LNCAP (cell line): ENCODE results near the gene NR2F2.

Source experiments
- CTCF ChIP-seq: fragments of 450-650 bp; IDR thresholded peaks from 2 replicates; pipeline ENCODE4 v1.5.1; 2017; ENCODE audit warnings: mild to moderate bottlenecking

NR2F2 gene

GRCh38 chr15:96330450-96331143 lies at the start of gene NR2F2:
NR2F2 (plus strand) TSS chr15:96330700; CDS start chr15:96332106, 1,406 bp downstream.
- 0 out of 2 replicates have a peak, but pooled peaks have one; percentile 8 for TF ChIP-seq CTCF

- no peak for TF ChIP-seq CTCF
Measured at GRCh38 chr15:96285305-96285704, 45.2 kb upstream of the NR2F2 start.

GRCh38 chr15:96285729-96286254 lies 44.7 kb upstream of the NR2F2 start:
- no peak for TF ChIP-seq CTCF

GRCh38 chr15:96290679-96291078 lies 39.8 kb upstream of the NR2F2 start:
- TF ChIP-seq CTCF: no peak

- TF ChIP-seq CTCF: no peak
Measured at GRCh38 chr15:96292635-96293034, 37.9 kb upstream of the NR2F2 start.

- no peak for TF ChIP-seq CTCF
Measured at GRCh38 chr15:96293441-96293840, 37.1 kb upstream of the NR2F2 start.

- no peak for TF ChIP-seq CTCF
Measured at GRCh38 chr15:96294766-96295165, 35.7 kb upstream of the NR2F2 start.
